ENCODE results near the gene FRRS1.

The FRRS1 gene

GRCh38 chr1:99670583-99670982, 95.9 kb downstream of the FRRS1 start:
- no peak for DNase-seq (ENCODE audit: low read depth)
- TF ChIP-seq CTCF (IDR thresholded peaks at IDR 0.05; ENCODE audit: control insufficient read depth, extremely low read depth, insufficient read depth), result no peak
- H3K4me3 ChIP-seq (ENCODE audit: low read depth, low read length), result no peak overlapping the region

DNA sequence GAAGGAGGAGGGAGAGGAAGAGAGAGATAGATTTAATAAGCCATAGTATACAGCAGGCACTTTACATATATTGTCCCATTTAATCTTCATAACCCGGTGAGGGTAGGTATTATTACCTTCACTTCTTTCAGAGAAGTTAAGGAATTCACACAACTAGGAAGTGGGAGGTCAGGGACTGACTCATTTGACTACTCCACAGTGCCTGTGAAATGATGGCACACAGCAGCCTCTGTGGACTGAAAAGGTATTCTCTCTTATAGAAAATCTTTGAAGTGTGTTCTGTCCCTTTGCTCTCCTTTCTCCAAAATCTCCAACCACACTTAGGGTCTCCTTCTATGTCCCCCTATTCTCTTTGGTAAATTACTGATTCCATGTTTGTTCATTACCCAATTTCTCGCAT, 96.6 kb downstream of the FRRS1 start:
- no peak for DNase-seq (ENCODE audit: low read depth)
- TF ChIP-seq CTCF (IDR thresholded peaks at IDR 0.05; ENCODE audit: control insufficient read depth, extremely low read depth, insufficient read depth), result no peak
- no peak overlapping the region for H3K4me3 ChIP-seq (ENCODE audit: low read depth, low read length)

- no peak overlapping the region for H3K4me3 ChIP-seq (ENCODE audit: low read depth, low read length)
- no peak for TF ChIP-seq CTCF (IDR thresholded peaks at IDR 0.05; ENCODE audit: control insufficient read depth, extremely low read depth, insufficient read depth)
- no peak for DNase-seq (ENCODE audit: low read depth)
These were observed 97.1 kb downstream of the FRRS1 start for GRCh38 chr1:99669376-99669775.

DNA sequence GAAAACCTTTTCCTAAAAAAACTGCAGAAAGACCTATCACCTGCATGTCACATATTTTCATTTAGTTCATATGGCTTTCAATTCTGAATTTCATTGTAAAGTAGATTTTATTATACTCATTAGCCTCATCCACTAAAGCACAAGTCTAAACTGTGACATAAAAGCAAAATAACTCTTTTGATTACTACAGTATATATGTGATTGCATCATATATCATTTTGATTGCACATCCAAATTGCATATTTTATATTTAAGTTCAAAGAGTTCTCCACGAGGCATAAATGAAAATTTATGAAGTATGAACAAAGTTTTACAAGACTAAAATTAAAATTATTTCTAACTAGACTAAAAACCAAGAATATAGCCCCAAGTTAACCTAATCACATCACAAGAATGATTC, 101.2 kb downstream of the FRRS1 start:
- TF ChIP-seq CTCF (IDR thresholded peaks at IDR 0.05; ENCODE audit: control insufficient read depth, extremely low read depth, insufficient read depth), result no peak
- no peak for DNase-seq (ENCODE audit: low read depth)

DNA sequence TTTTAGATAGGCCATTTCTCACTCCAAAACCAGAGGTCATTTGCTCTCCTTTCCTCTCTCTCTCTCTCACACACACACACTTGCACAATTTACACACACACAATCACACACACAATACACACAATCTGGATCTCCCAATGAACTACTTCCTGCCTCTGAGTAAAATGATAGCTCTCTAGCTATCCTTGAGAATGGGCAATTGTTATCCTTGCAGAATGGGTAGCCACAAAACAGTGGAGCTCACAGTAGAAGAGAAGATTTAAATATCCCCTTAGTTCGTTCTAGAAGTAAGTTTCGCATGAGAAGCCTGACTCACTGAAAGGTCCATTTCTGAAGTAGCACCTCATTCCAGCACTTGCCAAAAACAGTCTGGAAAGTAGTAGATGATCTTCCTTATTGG, 102.9 kb downstream of the FRRS1 start:
- H3K4me3 ChIP-seq (ENCODE audit: low read depth, low read length), result no peak overlapping the region
- DNase-seq (ENCODE audit: low read depth), result no peak
- TF ChIP-seq CTCF (IDR thresholded peaks at IDR 0.05; ENCODE audit: control insufficient read depth, extremely low read depth, insufficient read depth), result no peak

More for the DNA sequence above, 101.2 kb downstream of the FRRS1 start:
- no peak overlapping the region for H3K4me3 ChIP-seq (ENCODE audit: low read depth, low read length)

GRCh38 chr1:99662539-99663080, 103.8 kb downstream of the FRRS1 start:
- DNase-seq (ENCODE audit: low read depth), result peak; percentile 55
- TF ChIP-seq CTCF (IDR thresholded peaks at IDR 0.05; ENCODE audit: control insufficient read depth, extremely low read depth, insufficient read depth), result no peak
- no peak overlapping the region for H3K4me3 ChIP-seq (ENCODE audit: low read depth, low read length)

DNA sequence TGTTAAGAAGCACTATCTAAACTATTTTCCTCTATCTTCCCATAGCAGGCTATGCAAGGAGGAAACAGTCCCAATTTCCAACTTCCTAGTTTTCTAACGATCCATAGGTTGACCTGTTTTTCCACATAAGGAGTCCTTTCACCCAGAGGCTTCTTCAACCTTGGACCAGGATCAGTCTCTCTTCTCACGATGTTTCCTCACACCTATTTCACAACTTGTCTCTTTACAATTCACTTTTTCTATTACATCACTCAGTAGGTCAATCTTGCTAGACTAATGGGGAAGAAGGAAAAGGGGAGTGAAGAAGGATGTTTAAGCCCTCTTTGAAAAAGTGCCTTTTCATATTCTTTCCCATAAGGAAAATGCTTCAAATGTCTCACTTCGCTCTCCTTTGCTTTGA, 104.7 kb downstream of the FRRS1 start:
- no peak for DNase-seq (ENCODE audit: low read depth)
- no peak overlapping the region for H3K4me3 ChIP-seq (ENCODE audit: low read depth, low read length)
- no peak for TF ChIP-seq CTCF (IDR thresholded peaks at IDR 0.05; ENCODE audit: control insufficient read depth, extremely low read depth, insufficient read depth)

Measured in LNCaP clone FGC (cell line).